Endodermal cell (in vitro differentiated cells): Measurements from ENCODE around the gene ARHGAP11B.
"Not testable (repeated sequence)": the region's sequence is repeated elsewhere in the genome, so short reads cannot be mapped to it uniquely, and the experiment has no call there.

Source experiments
- DNase-seq: peaks from one replicate; pipeline ENCODE4 v3.0.0-alpha.2; 2017
- H3K27ac ChIP-seq: 2 replicates; pipeline ENCODE4 v1.5.1; 2013; ENCODE audit warnings: mild to moderate bottlenecking, low read depth, low read length, moderate library complexity
- H3K27me3 ChIP-seq: 2 replicates; pipeline ENCODE4 v1.6.1; 2013; ENCODE audit warnings: mild to moderate bottlenecking, low read length, moderate library complexity; ENCODE audit not compliant: insufficient read depth, control insufficient read depth, poor library complexity, severe bottlenecking
- H3K36me3 ChIP-seq: 2 replicates; pipeline ENCODE4 v1.7.0; 2013; ENCODE audit warnings: mild to moderate bottlenecking, low read length, moderate library complexity; ENCODE audit not compliant: control insufficient read depth, insufficient read depth
- H3K4me1 ChIP-seq: one replicate; pipeline ENCODE4 v1.7.0; 2013; ENCODE audit warnings: low read length; ENCODE audit not compliant: control insufficient read depth, insufficient read depth
- H3K4me3 ChIP-seq: 2 replicates; pipeline ENCODE4 v1.5.1; 2013; ENCODE audit warnings: mild to moderate bottlenecking, low read length, moderate library complexity
- H3K9ac ChIP-seq: 2 replicates; pipeline ENCODE4 v1.6.1; 2013; ENCODE audit warnings: mild to moderate bottlenecking, low read length, moderate library complexity; ENCODE audit not compliant: poor library complexity, severe bottlenecking; ENCODE audit errors: extremely low read depth
- H3K9me3 ChIP-seq: 2 replicates; pipeline ENCODE4 v1.6.1; 2013; ENCODE audit warnings: mild to moderate bottlenecking, low read length, moderate library complexity; ENCODE audit not compliant: control insufficient read depth
- H3K27ac Mint-ChIP-seq: 2 replicates; pipeline ENCODE4 v1.8.0; 2020; ENCODE audit warnings: mixed read lengths
- H3K27me3 Mint-ChIP-seq: 2 replicates; pipeline ENCODE4 v1.8.0; 2021; ENCODE audit warnings: mild to moderate bottlenecking, mixed read lengths; ENCODE audit not compliant: insufficient read depth
- H3K36me3 Mint-ChIP-seq: 2 replicates; pipeline ENCODE4 v1.8.0; 2020; ENCODE audit warnings: low read depth, mixed read lengths
- H3K4me1 Mint-ChIP-seq: 2 replicates; pipeline ENCODE4 v1.8.0; 2020; ENCODE audit warnings: mixed read lengths
- H3K4me3 Mint-ChIP-seq: 2 replicates; pipeline ENCODE4 v1.8.0; 2020; ENCODE audit warnings: mild to moderate bottlenecking, moderate library complexity, mixed read lengths
- H3K9me3 Mint-ChIP-seq: 2 replicates; pipeline ENCODE4 v1.8.0; 2020; ENCODE audit warnings: mild to moderate bottlenecking, mixed read lengths
- WGBS, 2 experiments: methylation state at CpG; one replicate each; pipeline versions ENCODE4 v1.1.5 to v1.1.7; 2013; ENCODE audit warnings: missing lambda C conversion rate in 2 of 2, mixed read lengths in 1 of 2; ENCODE audit not compliant: insufficient coverage in 1 of 2, insufficient read length in 1 of 2; 5-methylcytosine and 5-hydroxymethylcytosine counted together
- TF ChIP-seq, protein P1 (sequence below): fragments of 200-600 bp; sonication (generic); conservative IDR thresholded peaks from 2 replicates; pipeline ENCODE4 v1.5.0; 2021; ENCODE audit warnings: antibody characterized with exemption, mild to moderate bottlenecking

Gene ARHGAP11B

DNA sequence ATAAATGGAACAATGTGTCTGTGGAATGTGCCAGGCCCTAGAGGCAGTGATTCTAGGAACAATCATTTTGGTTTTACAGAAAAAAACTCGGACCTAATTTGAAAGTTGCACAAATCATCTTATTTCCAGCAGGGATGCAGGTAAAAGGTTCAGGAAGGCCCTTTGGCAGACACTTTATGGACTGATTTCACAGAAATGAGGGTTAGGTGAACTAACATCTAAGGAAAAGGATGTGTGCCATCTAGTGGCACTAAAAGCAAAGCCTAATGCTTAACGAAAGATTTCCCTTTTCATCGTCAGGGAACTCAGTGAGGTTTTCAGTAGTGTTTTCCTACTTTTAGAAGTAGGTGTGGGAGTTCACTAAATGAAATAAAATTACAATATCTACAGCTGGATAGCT, 4.6 kb upstream of the ARHGAP11B start:
- DNase-seq, H3K27me3 ChIP-seq, H3K27me3 Mint-ChIP-seq, H3K27ac Mint-ChIP-seq, H3K9me3 ChIP-seq, H3K9me3 Mint-ChIP-seq, H3K4me1 ChIP-seq, H3K36me3 Mint-ChIP-seq, H3K27ac ChIP-seq, H3K9ac ChIP-seq, H3K36me3 ChIP-seq, H3K4me1 Mint-ChIP-seq, H3K4me3 ChIP-seq, H3K4me3 Mint-ChIP-seq: not testable (repeated sequence)
- 10% methylated on average over 1 of the region's 3 CpGs; no CpG with 5 or more reads in 1 of the 2 experiments for WGBS, 2 experiments
- TF ChIP-seq, protein P1, sequence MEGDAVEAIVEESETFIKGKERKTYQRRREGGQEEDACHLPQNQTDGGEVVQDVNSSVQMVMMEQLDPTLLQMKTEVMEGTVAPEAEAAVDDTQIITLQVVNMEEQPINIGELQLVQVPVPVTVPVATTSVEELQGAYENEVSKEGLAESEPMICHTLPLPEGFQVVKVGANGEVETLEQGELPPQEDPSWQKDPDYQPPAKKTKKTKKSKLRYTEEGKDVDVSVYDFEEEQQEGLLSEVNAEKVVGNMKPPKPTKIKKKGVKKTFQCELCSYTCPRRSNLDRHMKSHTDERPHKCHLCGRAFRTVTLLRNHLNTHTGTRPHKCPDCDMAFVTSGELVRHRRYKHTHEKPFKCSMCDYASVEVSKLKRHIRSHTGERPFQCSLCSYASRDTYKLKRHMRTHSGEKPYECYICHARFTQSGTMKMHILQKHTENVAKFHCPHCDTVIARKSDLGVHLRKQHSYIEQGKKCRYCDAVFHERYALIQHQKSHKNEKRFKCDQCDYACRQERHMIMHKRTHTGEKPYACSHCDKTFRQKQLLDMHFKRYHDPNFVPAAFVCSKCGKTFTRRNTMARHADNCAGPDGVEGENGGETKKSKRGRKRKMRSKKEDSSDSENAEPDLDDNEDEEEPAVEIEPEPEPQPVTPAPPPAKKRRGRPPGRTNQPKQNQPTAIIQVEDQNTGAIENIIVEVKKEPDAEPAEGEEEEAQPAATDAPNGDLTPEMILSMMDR, result peak; percentile 53

DNA sequence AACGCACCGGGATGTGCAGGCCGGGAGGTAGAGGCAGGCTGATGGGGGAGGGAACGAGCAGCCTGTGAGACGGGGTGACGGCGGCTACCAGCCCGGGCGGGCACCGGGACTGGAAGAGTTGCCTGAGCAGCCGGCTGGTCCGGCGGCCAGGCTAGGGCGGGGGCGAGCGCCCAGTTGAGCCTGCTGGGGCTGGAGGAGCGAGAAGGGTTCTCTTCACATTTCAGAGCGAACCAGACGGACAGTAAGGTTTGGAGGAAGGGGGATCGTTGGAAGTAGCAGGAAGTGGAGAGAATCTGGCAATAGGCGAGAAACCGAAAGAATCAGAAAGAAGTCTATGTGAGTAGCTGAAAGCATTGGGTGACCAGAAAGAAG, 252 bp downstream of the ARHGAP11B start:
- not testable (repeated sequence) for H3K9me3 ChIP-seq, H3K9me3 Mint-ChIP-seq, H3K27ac ChIP-seq, H3K27me3 Mint-ChIP-seq, H3K4me1 Mint-ChIP-seq, H3K36me3 Mint-ChIP-seq, H3K27me3 ChIP-seq, H3K4me1 ChIP-seq, H3K36me3 ChIP-seq
- H3K4me3 Mint-ChIP-seq, result peak overlapping the region; percentile 92
- peak; percentile 66 for DNase-seq
- H3K4me3 ChIP-seq, result peak overlapping the region; percentile 91
- H3K27ac Mint-ChIP-seq, result peak overlapping the region; percentile 94
- peak overlapping the region; percentile 56 for H3K9ac ChIP-seq
- WGBS, 2 experiments, result 0% methylated on average over 3 to 6 of the region's 22 CpGs

DNA sequence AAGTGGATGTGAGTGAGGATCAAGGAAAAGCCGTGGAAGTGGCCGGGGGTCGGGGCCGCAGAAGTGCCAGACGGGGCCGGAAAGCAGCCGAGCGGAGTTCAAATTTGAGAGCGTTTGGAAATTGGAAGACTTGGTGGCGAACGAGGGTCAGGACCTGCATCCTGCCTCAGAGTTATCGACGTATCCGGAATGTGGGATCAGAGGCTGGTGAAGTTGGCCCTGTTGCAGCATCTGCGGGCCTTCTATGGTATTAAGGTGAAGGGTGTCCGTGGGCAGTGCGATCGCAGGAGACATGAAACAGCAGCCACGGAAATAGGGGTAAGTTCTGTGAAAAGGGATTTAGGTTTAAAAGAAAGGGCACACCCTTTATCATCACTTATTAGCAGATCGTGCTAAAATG, 704 bp downstream of the ARHGAP11B start:
- 0% methylated on average over 7 of the region's 20 CpGs for WGBS, 2 experiments
- not testable (repeated sequence) for H3K4me1 Mint-ChIP-seq, H3K36me3 Mint-ChIP-seq, H3K27ac ChIP-seq, H3K4me1 ChIP-seq, H3K9me3 ChIP-seq, H3K36me3 ChIP-seq, H3K27me3 ChIP-seq, H3K9me3 Mint-ChIP-seq, H3K27me3 Mint-ChIP-seq
- peak overlapping the region; percentile 92 for H3K4me3 Mint-ChIP-seq
- DNase-seq, result peak; percentile 47
- peak overlapping the region; percentile 94 for H3K27ac Mint-ChIP-seq
- peak overlapping the region; percentile 91 for H3K4me3 ChIP-seq
- peak overlapping the region; percentile 56 for H3K9ac ChIP-seq

DNA sequence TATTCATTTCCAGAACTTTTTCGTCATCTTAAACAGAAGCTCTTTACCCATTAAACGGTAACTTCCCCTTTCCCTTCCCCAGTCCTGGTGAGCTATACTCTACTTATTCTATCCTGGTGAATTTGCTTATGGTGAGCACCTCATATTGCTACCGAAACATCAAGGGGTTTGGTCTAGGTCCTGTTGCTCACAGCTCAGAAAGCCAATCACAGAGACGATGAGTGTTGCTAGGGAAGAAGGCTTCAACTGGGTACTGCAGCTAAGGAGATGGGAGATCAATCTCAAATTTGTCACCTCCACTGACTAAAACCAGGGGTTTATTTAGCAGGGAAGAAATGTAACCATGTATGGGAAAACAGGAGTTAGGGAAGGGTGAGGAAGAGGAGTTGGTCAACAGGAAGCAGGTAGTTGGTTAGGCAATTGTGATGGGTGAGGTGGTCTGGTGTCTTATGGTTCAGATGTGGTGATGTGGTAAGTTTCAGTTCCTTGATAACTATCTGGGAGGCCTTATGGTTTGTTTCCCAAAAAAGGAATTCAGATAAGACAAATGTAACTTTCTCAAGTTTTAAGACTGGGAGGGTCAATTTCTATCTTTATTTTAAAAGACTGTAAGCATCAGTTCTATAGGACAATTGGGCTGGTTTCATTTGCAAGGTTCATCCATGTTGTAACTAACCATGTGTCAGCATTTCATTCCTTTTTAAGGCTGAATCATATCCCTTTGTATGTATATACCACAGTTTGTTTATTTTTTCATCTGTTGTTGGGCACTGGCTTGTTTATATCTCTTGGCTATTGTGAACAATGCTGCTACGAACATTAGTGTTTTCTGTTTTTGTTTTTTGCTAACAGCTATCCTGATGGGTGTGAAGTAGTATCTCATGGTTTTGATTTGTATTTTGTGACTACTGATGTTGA, 24.3 kb downstream of the ARHGAP11B start:
- Histone ChIP-seq H3K4me3 (no peak overlapping the region), H3K27ac (no peak overlapping the region), H3K9ac (no peak overlapping the region), H3K36me3 (peaks cover 54% of the 10 kb centered on the region), H3K27me3 (no peaks in the 10 kb centered on the region), H3K9me3 (no peaks in the 10 kb centered on the region), H3K4me1 (no peaks in the 10 kb centered on the region)
- WGBS, 2 experiments, result 96 to 98% methylated on average over 5 of the region's 5 CpGs
- H3K4me1 Mint-ChIP-seq, result peaks cover 2% of the 10 kb centered on the region
- TF ChIP-seq, protein P1, result no peak
- no peak overlapping the region for H3K27ac Mint-ChIP-seq
- H3K36me3 Mint-ChIP-seq, result peaks cover 36% of the 10 kb centered on the region
- no peaks in the 10 kb centered on the region for H3K27me3 Mint-ChIP-seq
- H3K4me3 Mint-ChIP-seq, result no peak overlapping the region
- DNase-seq, result no peak
- H3K9me3 Mint-ChIP-seq, result no peaks in the 10 kb centered on the region
